Colonic mucosa (tissue), 4 donors: ENCODE results near the gene SLIT3. TPM values are rescaled to one million over a fixed set of nuclear protein-coding genes. Genes with fewer than 3 reads are reported as not detected.

Experiments used
- DNase-seq: peaks from one replicate; pipeline ENCODE4 v3.0.0-alpha.2; 2020
- H3K27ac ChIP-seq: fragments of 200-600 bp; one replicate; pipeline ENCODE4 v1.8.0; 2021
- H3K27me3 ChIP-seq: fragments of 200-600 bp; one replicate; pipeline ENCODE4 v1.8.0; 2021
- H3K36me3 ChIP-seq: fragments of 200-600 bp; one replicate; pipeline ENCODE4 v1.8.0; 2021
- H3K4me1 ChIP-seq: fragments of 200-600 bp; one replicate; pipeline ENCODE4 v1.8.0; 2021; ENCODE audit warnings: mild to moderate bottlenecking
- H3K4me3 ChIP-seq: fragments of 200-600 bp; one replicate; pipeline ENCODE4 v1.8.0; 2021
- H3K9ac ChIP-seq, 2 donors: one replicate each; pipeline ENCODE4 v1.7.0; 2013; ENCODE audit warnings: control low read depth in 2 of 2, low read depth in 2 of 2, low read length in 2 of 2
- H3K9me3 ChIP-seq: fragments of 200-600 bp; one replicate; pipeline ENCODE4 v1.8.0; 2021
- CTCF ChIP-seq: fragments of 200-600 bp; IDR thresholded peaks from one replicate; pipeline ENCODE4 v1.8.0; 2022; ENCODE audit warnings: antibody characterized with exemption, mild to moderate bottlenecking
- intact Hi-C: fragments of 100-400 bp; cut with DNase I; formaldehyde crosslinking; loops from one replicate; pipeline ENCODE4 v1.14.1; 2022
- total RNA-seq, 2 donors: library from RNA; stranded (reverse); fragmentation: NEBNext Ultra II Directional in 1 of 2; extraction: Animal tissue kit (Norgen Biotek cat#: 25700) in 1 of 2; gene quantifications; one replicate each; pipeline ENCODE4 v1.2.1, GENCODE V29; 2021
- donor health status: healthy.
- donor health status: DM: no; HTN: no; CAD: no.
- donor health status: DM: no; HTN: no; CAD: no.

SLIT3 gene
- total RNA-seq, 2 donors from 2014 or later: 3.4 to 7.6 TPM

- H3K4me1 ChIP-seq: no peaks in the 10 kb centered on the region
- no peak for TF ChIP-seq CTCF
- intact Hi-C loops: no loop called here
These were observed 28.8 kb downstream of the SLIT3 start for GRCh38 chr5:169272111-169272510.

GRCh38 chr5:169270827-169271226 lies 30.1 kb downstream of the SLIT3 start:
- H3K36me3 ChIP-seq: no peaks in the 10 kb centered on the region
- H3K9ac ChIP-seq: no peak overlapping the region
- DNase-seq: no peak
- H3K27me3 ChIP-seq: no peaks in the 10 kb centered on the region
- no peaks in the 10 kb centered on the region for H3K4me1 ChIP-seq
- no peak for TF ChIP-seq CTCF
- no peaks in the 10 kb centered on the region for H3K9me3 ChIP-seq
- H3K27ac ChIP-seq: no peak overlapping the region
- H3K4me3 ChIP-seq: no peak overlapping the region
- intact Hi-C loops: no loop called here

More at GRCh38 chr5:169272111-169272510, 28.8 kb downstream of the SLIT3 start:
- Histone ChIP-seq H3K36me3 (no peaks in the 10 kb centered on the region), H3K9ac (no peak overlapping the region), H3K4me3 (no peak overlapping the region), H3K27ac (no peak overlapping the region), H3K9me3 (no peaks in the 10 kb centered on the region), H3K27me3 (no peaks in the 10 kb centered on the region)
- no peak for DNase-seq

GRCh38 chr5:169268019-169268418 lies 32.9 kb downstream of the SLIT3 start:
- Histone ChIP-seq H3K27me3 (no peaks in the 10 kb centered on the region), H3K4me3 (no peak overlapping the region), H3K27ac (no peak overlapping the region), H3K4me1 (no peaks in the 10 kb centered on the region), H3K9me3 (no peaks in the 10 kb centered on the region), H3K36me3 (no peaks in the 10 kb centered on the region), H3K9ac (no peak overlapping the region)
- TF ChIP-seq CTCF: no peak
- intact Hi-C loops: no loop called here
- DNase-seq: no peak

GRCh38 chr5:169265888-169266287 lies 35.1 kb downstream of the SLIT3 start:
- no peak for DNase-seq
- Histone ChIP-seq H3K9ac (no peak overlapping the region), H3K9me3 (no peaks in the 10 kb centered on the region), H3K36me3 (no peaks in the 10 kb centered on the region), H3K4me3 (no peak overlapping the region), H3K27ac (no peak overlapping the region), H3K4me1 (no peaks in the 10 kb centered on the region), H3K27me3 (no peaks in the 10 kb centered on the region)
- intact Hi-C loops: no loop called here
- TF ChIP-seq CTCF: no peak

GRCh38 chr5:169263591-169263990 lies 37.3 kb downstream of the SLIT3 start:
- H3K4me3 ChIP-seq: no peak overlapping the region

More at GRCh38 chr5:169263591-169263990, 37.3 kb downstream of the SLIT3 start:
- H3K36me3 ChIP-seq: no peaks in the 10 kb centered on the region
- H3K4me1 ChIP-seq: no peaks in the 10 kb centered on the region
- intact Hi-C loops: no loop called here
- no peak for DNase-seq
- no peaks in the 10 kb centered on the region for H3K9me3 ChIP-seq
- no peak overlapping the region for H3K27ac ChIP-seq
- TF ChIP-seq CTCF: no peak
- H3K9ac ChIP-seq: no peak overlapping the region
- H3K27me3 ChIP-seq: no peaks in the 10 kb centered on the region
